ENCODE measurements around the gene SEC14L3. TPM values are rescaled to one million over a fixed set of nuclear protein-coding genes. Genes with fewer than 3 reads are reported as not detected.
"Not testable (repeated sequence)": the region's sequence is repeated elsewhere in the genome, so short reads cannot be mapped to it uniquely, and the experiment has no call there.

Gene SEC14L3
- total RNA-seq, 2 donors from 2014 or later: not detected

GRCh38 chr22:30451488-30451887, 20.3 kb downstream of the SEC14L3 start:
- H3K9me3 Mint-ChIP-seq; ATAC-seq; H3K4me1 Mint-ChIP-seq (ENCODE audit: low read depth in 2 of 2); DNase-seq (ENCODE audit: low spot score); H3K36me3 Mint-ChIP-seq; H3K4me3 Mint-ChIP-seq; H3K27ac Mint-ChIP-seq: not testable (repeated sequence)
- peaks cover 10 to 24% of the 10 kb centered on the region in 2 donors for H3K27me3 Mint-ChIP-seq

DNA sequence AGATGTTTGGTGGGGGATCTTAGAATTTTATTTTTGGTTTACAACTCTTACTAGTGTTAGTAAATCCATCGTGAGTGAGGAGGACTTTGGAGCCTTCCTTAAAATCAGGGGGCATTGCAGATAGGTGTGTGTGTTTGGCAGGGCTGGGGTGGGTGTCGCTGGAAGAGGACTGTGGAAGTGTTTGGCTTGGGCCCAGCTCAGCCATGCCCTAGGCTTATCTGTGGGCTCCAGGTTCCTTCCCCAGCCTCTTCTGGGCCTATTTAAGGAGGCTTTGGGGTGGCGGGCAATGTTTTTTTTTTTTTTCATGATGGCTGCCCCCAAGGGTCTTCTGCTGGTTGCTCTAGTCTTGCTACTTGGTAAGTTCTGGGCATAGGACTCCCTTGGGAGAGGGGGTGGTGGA, 24.2 kb downstream of the SEC14L3 start:
- H3K4me3 Mint-ChIP-seq: no peak overlapping the region
- peaks cover 13% of the 10 kb centered on the region in 2 donors for H3K4me1 Mint-ChIP-seq (ENCODE audit: low read depth in 2 of 2)
- H3K36me3 Mint-ChIP-seq: no peaks in the 10 kb centered on the region
- H3K27me3 Mint-ChIP-seq: peaks cover 27 to 39% of the 10 kb centered on the region in 2 donors
- ATAC-seq (no peak), DNase-seq (ENCODE audit: low spot score) (no peak)
- no peaks in the 10 kb centered on the region for H3K9me3 Mint-ChIP-seq
- H3K27ac Mint-ChIP-seq: no peak overlapping the region

- H3K27me3 Mint-ChIP-seq: peaks cover 30 to 31% of the 10 kb centered on the region in 2 donors
- no peaks in the 10 kb centered on the region for H3K9me3 Mint-ChIP-seq
- ATAC-seq: peak in 1 of 2 donors; percentile 25
- no peak overlapping the region for H3K4me3 Mint-ChIP-seq
- H3K27ac Mint-ChIP-seq: no peak overlapping the region
- no peaks in the 10 kb centered on the region for H3K36me3 Mint-ChIP-seq
- no peak for DNase-seq (ENCODE audit: low spot score)
- H3K4me1 Mint-ChIP-seq (ENCODE audit: low read depth in 2 of 2): peaks cover 22 to 24% of the 10 kb centered on the region in 2 donors
Measured at GRCh38 chr22:30445438-30446145, 26.2 kb downstream of the SEC14L3 start.

GRCh38 chr22:30444632-30445437, 27.0 kb downstream of the SEC14L3 start:
- peak; percentile 45 to 68 for ATAC-seq
- Mint-ChIP-seq H3K36me3 (no peaks in the 10 kb centered on the region), H3K27ac (no peak overlapping the region), H3K9me3 (no peaks in the 10 kb centered on the region), H3K4me1 (ENCODE audit: low read depth in 2 of 2) (peaks cover 22 to 24% of the 10 kb centered on the region in 2 donors), H3K27me3 (peaks cover 34 to 39% of the 10 kb centered on the region in 2 donors), H3K4me3 (no peak overlapping the region)
- no peak for DNase-seq (ENCODE audit: low spot score)

- H3K4me1 Mint-ChIP-seq (ENCODE audit: low read depth in 2 of 2): peaks cover 22 to 27% of the 10 kb centered on the region in 2 donors
- H3K4me3 Mint-ChIP-seq: peak overlapping the region; percentile 2
- H3K27me3 Mint-ChIP-seq: peaks cover 28 to 41% of the 10 kb centered on the region in 2 donors
- H3K36me3 Mint-ChIP-seq: peaks cover 6% of the 10 kb centered on the region
- H3K9me3 Mint-ChIP-seq: no peaks in the 10 kb centered on the region
- no peak overlapping the region for H3K27ac Mint-ChIP-seq
- no peak for ATAC-seq
- no peak for DNase-seq (ENCODE audit: low spot score)
Measured at GRCh38 chr22:30441088-30441487, 30.7 kb downstream of the SEC14L3 start.

DNA sequence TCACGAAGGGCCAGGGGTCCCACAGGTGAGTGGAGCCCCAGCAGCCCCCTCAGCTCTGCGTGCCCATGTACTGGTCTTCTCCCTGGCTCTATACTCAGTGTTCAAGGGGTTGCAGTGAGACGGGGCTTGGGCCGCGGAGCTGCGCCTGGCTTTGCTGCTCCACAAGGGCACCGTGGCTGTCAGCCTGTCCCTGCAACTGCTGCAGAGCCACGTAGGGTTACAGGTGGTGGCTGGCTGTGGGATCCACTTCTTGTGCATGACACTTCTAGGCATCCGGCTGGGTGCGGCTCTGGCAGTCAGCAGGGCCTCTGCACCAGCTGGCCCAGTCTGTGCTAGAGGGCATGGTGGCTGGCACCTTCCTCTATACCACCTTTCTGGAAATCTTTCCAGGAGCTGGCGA, 32.0 kb downstream of the SEC14L3 start:
- no peak overlapping the region for H3K4me3 Mint-ChIP-seq
- peaks cover 22 to 33% of the 10 kb centered on the region in 2 donors for H3K27me3 Mint-ChIP-seq
- no peak overlapping the region for H3K27ac Mint-ChIP-seq
- ATAC-seq (no peak), DNase-seq (ENCODE audit: low spot score) (no peak)
- H3K4me1 Mint-ChIP-seq (ENCODE audit: low read depth in 2 of 2): peaks cover 30 to 31% of the 10 kb centered on the region in 2 donors
- H3K9me3 Mint-ChIP-seq: peaks cover 4% of the 10 kb centered on the region
- peaks cover 15% of the 10 kb centered on the region for H3K36me3 Mint-ChIP-seq

DNA sequence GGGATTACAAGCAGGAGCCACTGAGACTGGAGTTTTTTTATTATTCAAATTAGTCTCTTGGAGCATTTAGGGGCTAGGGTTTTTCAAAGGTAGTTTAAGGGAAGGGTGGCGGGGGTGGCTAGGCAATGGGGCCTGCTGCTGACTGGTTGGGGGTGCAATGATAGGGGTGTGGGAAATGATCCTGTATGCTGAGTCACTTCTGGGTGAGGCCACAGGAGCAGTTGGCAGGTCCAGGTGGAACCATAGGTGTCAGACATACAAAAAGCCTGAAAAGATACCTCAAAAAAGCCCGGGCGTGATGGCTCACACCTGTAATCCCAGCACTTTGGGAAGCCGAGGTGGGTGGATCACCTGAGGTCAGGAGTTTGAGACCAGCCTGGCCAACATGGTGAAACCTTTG, 32.6 kb downstream of the SEC14L3 start:
- Mint-ChIP-seq H3K4me3 (no peak overlapping the region), H3K4me1 (ENCODE audit: low read depth in 2 of 2) (peaks cover 34% of the 10 kb centered on the region in 2 donors), H3K9me3 (peaks cover 4% of the 10 kb centered on the region), H3K36me3 (peaks cover 15% of the 10 kb centered on the region), H3K27ac (no peak overlapping the region), H3K27me3 (peaks cover 22 to 33% of the 10 kb centered on the region in 2 donors)
- no peak for ATAC-seq
- no peak for DNase-seq (ENCODE audit: low spot score)

DNA sequence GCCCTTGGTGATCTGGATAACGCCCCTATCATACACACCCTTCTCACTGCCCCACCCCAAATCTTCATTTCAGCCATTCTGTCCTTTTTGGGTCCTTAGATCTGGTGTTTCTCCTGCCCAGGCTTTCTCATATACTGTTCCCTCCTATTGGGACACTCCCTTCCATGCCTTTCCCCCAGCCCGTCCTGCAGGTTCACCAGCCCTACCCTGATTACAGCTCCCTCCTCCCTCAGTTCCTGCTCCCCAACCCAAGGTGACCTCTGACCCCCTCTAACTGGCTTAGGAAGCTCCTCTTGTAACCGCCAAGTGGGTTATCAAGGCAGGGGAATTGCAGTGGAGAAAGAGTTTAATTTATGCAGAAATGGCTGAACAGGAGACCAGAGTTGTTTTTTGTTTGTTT, 33.3 kb downstream of the SEC14L3 start:
- Mint-ChIP-seq H3K4me1 (ENCODE audit: low read depth in 2 of 2) (peaks cover 34% of the 10 kb centered on the region in 2 donors), H3K27me3 (peaks cover 22 to 33% of the 10 kb centered on the region in 2 donors), H3K36me3 (peaks cover 15% of the 10 kb centered on the region), H3K27ac (no peak overlapping the region), H3K9me3 (peaks cover 4% of the 10 kb centered on the region), H3K4me3 (no peak overlapping the region)
- ATAC-seq: no peak
- DNase-seq (ENCODE audit: low spot score): no peak

GRCh38 chr22:30436196-30436595, 35.6 kb downstream of the SEC14L3 start:
- Mint-ChIP-seq H3K4me3 (peak overlapping the region; percentile 88), H3K27ac (peak overlapping the region; percentile 83 to 93), H3K4me1 (ENCODE audit: low read depth in 2 of 2) (peaks cover 16 to 20% of the 10 kb centered on the region in 2 donors), H3K9me3 (peaks cover 4% of the 10 kb centered on the region), H3K36me3 (peaks cover 15% of the 10 kb centered on the region), H3K27me3 (peaks cover 19 to 24% of the 10 kb centered on the region in 2 donors)
- no peak for DNase-seq (ENCODE audit: low spot score)
- ATAC-seq: no peak

DNA sequence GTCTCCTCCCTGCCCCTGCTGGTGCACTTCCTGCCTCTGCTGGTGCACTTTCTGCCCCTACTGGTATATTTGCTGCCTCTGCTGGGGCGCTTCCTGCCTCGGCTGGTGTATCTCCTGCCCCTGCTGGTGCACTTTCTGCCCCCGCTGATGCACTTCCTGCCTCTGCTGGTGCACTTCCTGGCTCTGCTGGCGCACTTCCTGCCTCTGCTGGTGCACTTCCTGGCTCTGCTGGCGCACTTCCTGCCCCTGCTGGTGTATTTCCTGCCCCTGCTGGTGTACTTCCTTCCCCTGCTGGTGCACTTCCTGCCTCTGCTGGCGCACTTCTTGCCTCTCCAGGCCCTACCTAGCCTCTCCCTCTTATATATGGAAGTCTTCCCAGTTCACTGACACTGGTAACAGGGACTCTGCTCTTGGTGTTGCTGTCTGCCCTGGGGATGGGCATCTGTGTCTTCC, 36.1 kb downstream of the SEC14L3 start:
- H3K9me3 Mint-ChIP-seq: peaks cover 4% of the 10 kb centered on the region
- DNase-seq (ENCODE audit: low spot score) (peak; percentile 85), ATAC-seq (peak; percentile 87)
- peaks cover 16 to 17% of the 10 kb centered on the region in 2 donors for H3K4me1 Mint-ChIP-seq (ENCODE audit: low read depth in 2 of 2)
- peaks cover 15 to 19% of the 10 kb centered on the region in 2 donors for H3K27me3 Mint-ChIP-seq
- peak overlapping the region; percentile 88 for H3K4me3 Mint-ChIP-seq
- H3K27ac Mint-ChIP-seq: peak overlapping the region; percentile 83 to 93
- H3K36me3 Mint-ChIP-seq: peaks cover 15% of the 10 kb centered on the region

- Mint-ChIP-seq H3K9me3 (peaks cover 4% of the 10 kb centered on the region), H3K27ac (peak overlapping the region; percentile 83 to 93)
Measured at GRCh38 chr22:30434843-30435242, 37.0 kb downstream of the SEC14L3 start.

GRCh38 chr22:30433773-30434172, 38.0 kb downstream of the SEC14L3 start:
- Mint-ChIP-seq H3K9me3 (peaks cover 4% of the 10 kb centered on the region), H3K36me3 (peaks cover 15% of the 10 kb centered on the region), H3K27ac (no peak overlapping the region), H3K4me3 (no peak overlapping the region), H3K4me1 (ENCODE audit: low read depth in 2 of 2) (peaks cover 16 to 20% of the 10 kb centered on the region in 2 donors), H3K27me3 (peaks cover 8 to 9% of the 10 kb centered on the region in 2 donors)
- no peak for ATAC-seq
- DNase-seq (ENCODE audit: low spot score): no peak

More at GRCh38 chr22:30434843-30435242, 37.0 kb downstream of the SEC14L3 start:
- peaks cover 15% of the 10 kb centered on the region for H3K36me3 Mint-ChIP-seq
- H3K4me3 Mint-ChIP-seq: peak overlapping the region; percentile 58
- peaks cover 10 to 11% of the 10 kb centered on the region in 2 donors for H3K27me3 Mint-ChIP-seq
- peaks cover 16 to 20% of the 10 kb centered on the region in 2 donors for H3K4me1 Mint-ChIP-seq (ENCODE audit: low read depth in 2 of 2)
- ATAC-seq: no peak
- DNase-seq (ENCODE audit: low spot score): no peak

- Mint-ChIP-seq H3K36me3 (peaks cover 15% of the 10 kb centered on the region), H3K27me3 (peaks cover 3 to 4% of the 10 kb centered on the region in 2 donors)
- no peak for ATAC-seq
Measured at GRCh38 chr22:30433227-30433626, 38.6 kb downstream of the SEC14L3 start.

DNA sequence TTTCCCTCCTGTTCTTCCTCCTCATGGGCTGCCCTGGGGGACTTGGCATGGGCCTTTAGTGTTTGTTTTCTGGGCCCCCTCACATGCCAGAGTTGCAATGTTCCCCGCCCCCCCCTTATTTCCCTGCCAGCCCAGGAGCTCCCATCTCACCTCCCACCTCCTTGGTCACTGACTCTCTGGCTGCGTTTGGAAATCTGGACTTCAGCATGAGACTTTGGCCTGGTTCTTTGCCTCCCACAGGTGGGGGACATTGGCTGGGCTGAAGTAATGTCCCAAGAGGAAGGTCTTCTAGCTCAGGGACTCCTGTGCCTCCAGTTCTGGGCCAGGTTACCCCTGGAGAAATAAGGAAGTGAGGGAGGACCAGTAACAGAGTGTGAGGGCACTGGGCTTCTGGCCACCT, 39.3 kb downstream of the SEC14L3 start:
- Mint-ChIP-seq H3K4me1 (ENCODE audit: low read depth in 2 of 2) (peaks cover 16 to 17% of the 10 kb centered on the region in 2 donors), H3K27ac (no peak overlapping the region), H3K4me3 (no peak overlapping the region), H3K36me3 (peaks cover 15% of the 10 kb centered on the region), H3K27me3 (peaks cover 0 to 2% of the 10 kb centered on the region in 2 donors), H3K9me3 (peaks cover 4% of the 10 kb centered on the region)
- DNase-seq (ENCODE audit: low spot score): no peak
- ATAC-seq: no peak

More at GRCh38 chr22:30433227-30433626, 38.6 kb downstream of the SEC14L3 start:
- H3K27ac Mint-ChIP-seq: no peak overlapping the region
- peaks cover 16 to 18% of the 10 kb centered on the region in 2 donors for H3K4me1 Mint-ChIP-seq (ENCODE audit: low read depth in 2 of 2)
- H3K4me3 Mint-ChIP-seq: no peak overlapping the region
- H3K9me3 Mint-ChIP-seq: peaks cover 4% of the 10 kb centered on the region
- DNase-seq (ENCODE audit: low spot score): no peak
